Measurements from ENCODE around the gene ATP12A. TPM values are rescaled to one million over a fixed set of nuclear protein-coding genes. Genes with fewer than 3 reads are reported as not detected.

Gene ATP12A
- total and polyA plus RNA-seq, 2 of the 8 experiments (the other 6 are each of a cell fraction or from before 2014, with no cell fraction given) = 0.80 to 1.3 TPM

- H3K23ac ChIP-seq (ENCODE audit: insufficient read length) = no peak overlapping the region
- no peak overlapping the region for H3K9ac ChIP-seq (replicated peaks in 1 of 4; ENCODE audit: extremely low read depth in 1 of 4, low read depth in 3 of 4, low read length in 3 of 4)
- H2AK5ac ChIP-seq (ENCODE audit: low read depth, low read length) = no peak overlapping the region
- no peaks in the 10 kb centered on the region for H3K79me1 ChIP-seq (ENCODE audit: low read depth, low read length)
- H3K9me3 ChIP-seq (ENCODE audit: insufficient read depth in 2 of 2, low read depth in 1 of 2, low read length in 1 of 2) = no peaks in the 10 kb centered on the region; a peak in 1 of 4 replicates
- H3K27ac ChIP-seq (ENCODE audit: low read depth, low read length) = no peak overlapping the region
- H3K4me1 ChIP-seq (replicated peaks in 1 of 4; ENCODE audit: control insufficient read depth in 3 of 4, insufficient read depth in 4 of 4, low read length in 3 of 4) = peaks cover 0 to 18% (median 8%) of the 10 kb centered on the region in 4 experiments; a peak in 5 of 7 replicates
- H2BK15ac ChIP-seq (ENCODE audit: low read length) = no peak overlapping the region
- DNase-seq (ENCODE audit: low read depth in 1 of 2, low spot score in 2 of 2) = peak in 1 of 2 experiments; percentile 85
- WGBS, 2 experiments (ENCODE audit: extremely low coverage in 1 of 2, insufficient coverage in 1 of 2, insufficient read length in 1 of 2, insufficient replicate concordance in 2 of 2, low coverage in 1 of 2, low lambda C conversion rate in 2 of 2, missing lambda C conversion rate in 1 of 2) = 2% methylated on average over 40 of the region's 56 CpGs; no CpG with 5 or more reads in 1 of the 2 experiments
- peaks cover 0 to 5% (median 0%) of the 10 kb centered on the region in 4 experiments; a peak in 1 of 8 replicates for H3K36me3 ChIP-seq (ENCODE audit: control insufficient read depth in 2 of 4, insufficient read depth in 4 of 4, low read length in 3 of 4)
- H3K14ac ChIP-seq (ENCODE audit: insufficient read length) = no peak overlapping the region
- FAIRE-seq = no peak
- POLR2A ChIA-PET (ENCODE audit: partially characterized antibody) = interaction anchor here (1.6 kb wide), 1 partner anchor 22 kb away, joined by 4 read pairs; no protein-coding TSS in a partner anchor
- H2BK20ac ChIP-seq (ENCODE audit: low read length) = no peak overlapping the region
- CTCF ChIA-PET (ENCODE audit: partially characterized antibody) = interaction anchor here (0.9 to 2.1 kb wide), 12 partner anchors 10 to 248 kb away, joined by 3 to 6 read pairs (median 3); no protein-coding TSS in a partner anchor
- H3K4me2 ChIP-seq (ENCODE audit: insufficient read depth in 1 of 2, low read depth in 2 of 2, low read length in 2 of 2) = peak overlapping the region; percentile 66 to 89
- H4K20me1 ChIP-seq (replicated peaks in 1 of 2; ENCODE audit: control insufficient read depth in 1 of 2, insufficient read depth in 2 of 2, low read length in 2 of 2) = peaks cover 0 to 2% of the 10 kb centered on the region in 2 experiments
- no peak overlapping the region for H4K91ac ChIP-seq (replicated peaks; ENCODE audit: insufficient read length, low read length)
- peak overlapping the region; percentile 45 for H4K8ac ChIP-seq (ENCODE audit: extremely low read depth, insufficient read depth, low read length)
- H4K5ac ChIP-seq (ENCODE audit: insufficient read length, low read depth, low read length) = no peak overlapping the region
- no peak overlapping the region for H3K56ac ChIP-seq (replicated peaks; ENCODE audit: insufficient read length, low read depth, low read length)
- peak overlapping the region; percentile 68; the same call in 1 of the 2 replicates for H2BK12ac ChIP-seq (ENCODE audit: low read depth, low read length)
- no peak overlapping the region for H2BK120ac ChIP-seq (replicated peaks; ENCODE audit: low read depth, low read length)
- no peak overlapping the region for H2BK5ac ChIP-seq (ENCODE audit: low read depth, low read length)
- no peak overlapping the region for H3K18ac ChIP-seq (ENCODE audit: extremely low read depth, low read length)
- peaks cover 43 to 64% (median 58%) of the 10 kb centered on the region in 4 experiments for H3K27me3 ChIP-seq (replicated peaks in 1 of 4; ENCODE audit: control insufficient read depth in 3 of 4, extremely low read depth in 1 of 4, insufficient read depth in 3 of 4, low read length in 3 of 4)
- peaks cover 11% of the 10 kb centered on the region for H3K23me2 ChIP-seq (ENCODE audit: low read depth, low read length)
- H3K4me3 ChIP-seq (ENCODE audit: extremely low read depth in 1 of 4, insufficient read depth in 2 of 4, low read depth in 3 of 4, low read length in 4 of 4) = peak overlapping the region; percentile 22 to 58 (median 44)
- no peak overlapping the region for H2AFZ ChIP-seq (ENCODE audit: low read length)
- no peak overlapping the region for H3K4ac ChIP-seq (replicated peaks; ENCODE audit: insufficient read length, low read depth, low read length)
- no peaks in the 10 kb centered on the region for H3K79me2 ChIP-seq (ENCODE audit: control insufficient read depth in 1 of 2, insufficient read depth in 2 of 2, low read length in 2 of 2)
- TF ChIP-seq YY1 (IDR thresholded peaks at IDR 0.05; ENCODE audit: low read depth, low read length) = no peak
- TF ChIP-seq TEAD4 (IDR thresholded peaks at IDR 0.05; ENCODE audit: low read depth, low read length) = no peak
- TF ChIP-seq EZH2 (IDR thresholded peaks at IDR 0.05; ENCODE audit: low read depth, low read length, severe bottlenecking) = no peak
- TF ChIP-seq SP2 (IDR thresholded peaks at IDR 0.05; ENCODE audit: low read length) = no peak
- no peak for TF ChIP-seq RXRA (IDR thresholded peaks at IDR 0.05; ENCODE audit: insufficient read depth, low read depth, low read length)
- TF ChIP-seq CTCF (IDR thresholded peaks at IDR 0.05; ENCODE audit: control extremely low read depth in 1 of 3, insufficient read depth in 1 of 3, low read depth in 1 of 3, low read length in 3 of 3) = peak in 2 of 3 experiments; percentile 48 to 59; a peak in 3 of 4 replicates
- no peak for TF ChIP-seq CHD1 (IDR thresholded peaks at IDR 0.05; ENCODE audit: low read depth, low read length)
- no peak for TF ChIP-seq FOSL1 (IDR thresholded peaks at IDR 0.05; ENCODE audit: insufficient read depth, low read depth, low read length)
- no peak for TF ChIP-seq MAFK (IDR thresholded peaks at IDR 0.05; ENCODE audit: low read depth, low read length)
- no peak for TF ChIP-seq SP1 (IDR thresholded peaks at IDR 0.05; ENCODE audit: low read depth, low read length)
Measured at GRCh38 chr13:24746618-24747247, 66.5 kb downstream of the ATP12A start.

Measured in H1 (cell line).